K562 (cell line): ENCODE data around the gene TBX10. TPM values are rescaled to one million over a fixed set of nuclear protein-coding genes. Genes with fewer than 3 reads are reported as not detected.

Experiments used
- CHD2 ChIP-seq: IDR thresholded peaks from 2 replicates; pipeline ENCODE4 v1.6.1; 2011; ENCODE audit warnings: low read depth, low read length
- CXXC5 ChIP-seq: fragments of 250-450 bp; sonication (Bioruptor Pico); IDR thresholded peaks from 2 replicates; pipeline ENCODE4 v1.8.0; 2022; ENCODE audit warnings: inconsistent platforms, mild to moderate bottlenecking, moderate library complexity
- DEAF1 ChIP-seq: fragments of 450-650 bp; formaldehyde crosslinking; IDR thresholded peaks from 2 replicates; pipeline ENCODE4 v1.4.0; 2020; ENCODE audit warnings: mild to moderate bottlenecking, moderate library complexity
- E2F8 ChIP-seq: fragments of 450-650 bp; IDR thresholded peaks from 2 replicates; pipeline ENCODE4 v1.7.1; 2018; ENCODE audit warnings: mild to moderate bottlenecking, low read depth; ENCODE audit not compliant: partially characterized antibody
- EZH2 ChIP-seq: IDR thresholded peaks from 2 replicates; pipeline ENCODE4 v1.6.1; 2012; ENCODE audit warnings: low read depth, mild to moderate bottlenecking, inconsistent platforms, low read length, borderline replicate concordance
- MTA3 ChIP-seq: fragments of 450-650 bp; formaldehyde crosslinking; IDR thresholded peaks from 2 replicates; pipeline ENCODE4 v1.6.1; 2017; ENCODE audit warnings: mild to moderate bottlenecking, borderline replicate concordance
- MXI1 ChIP-seq: IDR thresholded peaks from 2 replicates; pipeline ENCODE4 v1.6.1; 2011; ENCODE audit warnings: low read depth, mild to moderate bottlenecking, improper control_type of control experiment, low read length
- NRF1 ChIP-seq, 2 experiments: fragments of 450-650 bp; IDR thresholded peaks in 1 of 2; conservative IDR thresholded peaks in 1 of 2; 2 replicates each; pipeline ENCODE4 v1.6.1; 2014; ENCODE audit warnings: mild to moderate bottlenecking in 2 of 2
- NUFIP1 ChIP-seq: fragments of 450-650 bp; IDR thresholded peaks from 2 replicates; pipeline ENCODE4 v1.6.1; 2018; ENCODE audit not compliant: partially characterized antibody
- SMAD4 ChIP-seq: fragments of 250-450 bp; sonication (Bioruptor Pico); conservative IDR thresholded peaks from 2 replicates; pipeline ENCODE4 v1.8.0; 2021; ENCODE audit warnings: inconsistent platforms, mild to moderate bottlenecking, moderate library complexity
- VEZF1 ChIP-seq: fragments of 200-800 bp; sonication (Bioruptor generic); IDR thresholded peaks from 2 replicates; pipeline ENCODE4 v1.6.1; 2017; ENCODE audit warnings: missing genetic modification characterization, missing compliant biosample characterization
- ZBTB17 ChIP-seq: fragments of 450-650 bp; formaldehyde crosslinking; IDR thresholded peaks from 2 replicates; pipeline ENCODE4 v1.4.0; 2020; ENCODE audit warnings: mild to moderate bottlenecking
- ZNF398 ChIP-seq: fragments of 250-450 bp; sonication (Bioruptor Pico); IDR thresholded peaks from 2 replicates; pipeline ENCODE4 v1.8.0; 2021; ENCODE audit warnings: moderate library complexity, mild to moderate bottlenecking, inconsistent platforms
- polyA plus RNA-seq, 8 experiments: library from polyadenylated mRNA; depleted of rRNA in 4 of 8; stranded (reverse) in 5 of 8; unstranded in 3 of 8; fragments of >200 nt; fragmentation: Nextera tagmentation in 2 of 8; fragmentation: Illumina TruSeq in 1 of 8; extraction: Ambion mirVana in 2 of 8; extraction: Trizol in 1 of 8; gene quantifications; 2 replicates each; pipeline versions ENCODE4 v1.2.1 to v1.2.3, GENCODE V29; 2011 to 2014; ENCODE audit warnings: inconsistent platforms in 1 of 8, missing spikeins in 1 of 8
- total RNA-seq, 7 experiments: library from RNA; depleted of rRNA in 6 of 7; stranded (reverse); fragments of >200 nt in 6 of 7; fragmentation: Illumina TruSeq in 2 of 7; extraction: Trizol in 2 of 7; gene quantifications; 2 replicates each; pipeline versions ENCODE4 v1.2.1 to v1.2.3, GENCODE V29; 2011 to 2021; ENCODE audit warnings: low replicate concordance in 1 of 7
- TF ChIP-seq, protein P1 (sequence below), 3 experiments: fragments of 200-800 bp in 1 of 3; fragments of 250-450 bp in 1 of 3; fragments of 450-650 bp in 1 of 3; sonication (Bioruptor Pico) in 1 of 3; sonication (Bioruptor generic) in 1 of 3; formaldehyde crosslinking in 1 of 3; IDR thresholded peaks; 2 replicates each; pipeline versions ENCODE4 v1.6.1 to v1.8.0; 2016 to 2022; ENCODE audit warnings: mild to moderate bottlenecking in 2 of 3, missing genetic modification characterization in 2 of 3, missing compliant biosample characterization in 1 of 3, moderate library complexity in 1 of 3

Gene TBX10
- total and polyA plus RNA-seq, 9 of the 15 experiments (the other 6 are each of a cell fraction or from before 2014, with no cell fraction given) = not detected

GRCh38 chr11:67630228-67630942, 9.2 kb downstream of the TBX10 start (continued):
- TF ChIP-seq E2F8 (peak; percentile 27), MTA3 (peak; percentile 85; the same call in 1 of the 2 replicates), MXI1 (peak; percentile 24; the same call in 1 of the 2 replicates), NUFIP1 (no peak), NRF1 (conservative IDR thresholded peaks at IDR 0.05 in 1 of 2, IDR thresholded peaks at IDR 0.05 in 1 of 2) (peak; percentile 70 to 74), VEZF1 (CRISPR knock-in tag) (peak; percentile 69), SMAD4 (0 out of 2 replicates have a peak, but pooled peaks have one; percentile 35), CXXC5 (CRISPR knock-in tag) (peak; percentile 84), DEAF1 (CRISPR knock-in tag) (peak; percentile 32; the same call in 1 of the 2 replicates), EZH2 (no peak), ZBTB17 (CRISPR knock-in tag) (peak; percentile 78; the same call in 1 of the 2 replicates), CHD2 (peak; percentile 60; the same call in 1 of the 2 replicates), ZNF398 (CRISPR knock-in tag) (no peak)
- TF ChIP-seq, protein P1, sequence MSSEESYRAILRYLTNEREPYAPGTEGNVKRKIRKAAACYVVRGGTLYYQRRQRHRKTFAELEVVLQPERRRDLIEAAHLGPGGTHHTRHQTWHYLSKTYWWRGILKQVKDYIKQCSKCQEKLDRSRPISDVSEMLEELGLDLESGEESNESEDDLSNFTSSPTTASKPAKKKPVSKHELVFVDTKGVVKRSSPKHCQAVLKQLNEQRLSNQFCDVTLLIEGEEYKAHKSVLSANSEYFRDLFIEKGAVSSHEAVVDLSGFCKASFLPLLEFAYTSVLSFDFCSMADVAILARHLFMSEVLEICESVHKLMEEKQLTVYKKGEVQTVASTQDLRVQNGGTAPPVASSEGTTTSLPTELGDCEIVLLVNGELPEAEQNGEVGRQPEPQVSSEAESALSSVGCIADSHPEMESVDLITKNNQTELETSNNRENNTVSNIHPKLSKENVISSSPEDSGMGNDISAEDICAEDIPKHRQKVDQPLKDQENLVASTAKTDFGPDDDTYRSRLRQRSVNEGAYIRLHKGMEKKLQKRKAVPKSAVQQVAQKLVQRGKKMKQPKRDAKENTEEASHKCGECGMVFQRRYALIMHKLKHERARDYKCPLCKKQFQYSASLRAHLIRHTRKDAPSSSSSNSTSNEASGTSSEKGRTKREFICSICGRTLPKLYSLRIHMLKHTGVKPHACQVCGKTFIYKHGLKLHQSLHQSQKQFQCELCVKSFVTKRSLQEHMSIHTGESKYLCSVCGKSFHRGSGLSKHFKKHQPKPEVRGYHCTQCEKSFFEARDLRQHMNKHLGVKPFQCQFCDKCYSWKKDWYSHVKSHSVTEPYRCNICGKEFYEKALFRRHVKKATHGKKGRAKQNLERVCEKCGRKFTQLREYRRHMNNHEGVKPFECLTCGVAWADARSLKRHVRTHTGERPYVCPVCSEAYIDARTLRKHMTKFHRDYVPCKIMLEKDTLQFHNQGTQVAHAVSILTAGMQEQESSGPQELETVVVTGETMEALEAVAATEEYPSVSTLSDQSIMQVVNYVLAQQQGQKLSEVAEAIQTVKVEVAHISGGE (CRISPR knock-in tag; IDR thresholded peaks at IDR 0.05) = peak in 2 of 3 experiments; percentile 57 to 94; a peak in 4 of 6 replicates
